ENCODE data around the gene JARID2. TPM values are rescaled to one million over a fixed set of nuclear protein-coding genes. Genes with fewer than 3 reads are reported as not detected.

The JARID2 gene
- polyA plus RNA-seq, 1 experiment: 6.1 TPM

- H3K27me3 ChIP-seq (ENCODE audit: control insufficient read depth, insufficient read depth, low read length): no peaks in the 10 kb centered on the region
- DNase-seq (ENCODE audit: low read depth): no peak
- ChIA-PET POLR2A (no interaction called here), CTCF (interaction anchor here (1.2 kb wide), 1 partner anchor 9 kb away, joined by 3 read pairs; no protein-coding TSS in a partner anchor)
- H3K36me3 ChIP-seq (ENCODE audit: control insufficient read depth, insufficient read depth, low read length): peaks cover 6% of the 10 kb centered on the region; the same call in 1 of the 2 replicates
- no peak overlapping the region for H3K4me3 ChIP-seq (ENCODE audit: low read depth, low read length)
- no peak for TF ChIP-seq CTCF (IDR thresholded peaks at IDR 0.05; ENCODE audit: insufficient read depth, low read depth, low read length)
Measured at GRCh38 chr6:15473174-15473573, 227.3 kb downstream of the JARID2 start.

GRCh38 chr6:15473741-15474161 is 227.9 kb downstream of the JARID2 start:
- peak; percentile 68 for DNase-seq (ENCODE audit: low read depth)
- CTCF ChIA-PET: interaction anchor here (1.2 kb wide), 1 partner anchor 9 kb away, joined by 3 read pairs; no protein-coding TSS in a partner anchor
- H3K27me3 ChIP-seq (ENCODE audit: control insufficient read depth, insufficient read depth, low read length): no peaks in the 10 kb centered on the region

GRCh38 chr6:15474196-15474595 is 228.3 kb downstream of the JARID2 start:
- H3K36me3 ChIP-seq (ENCODE audit: control insufficient read depth, insufficient read depth, low read length): 0 out of 2 replicates have a peak, but pooled peaks cover 3% of the 10 kb centered on the region
- H3K4me3 ChIP-seq (ENCODE audit: low read depth, low read length): no peak overlapping the region
- ChIA-PET POLR2A (interaction anchor here (0.5 to 0.6 kb wide), 3 partner anchors 134 to 954 kb away, joined by 3 to 6 read pairs (median 6); no protein-coding TSS in a partner anchor), CTCF (interaction anchor here (1.2 kb wide), 1 partner anchor 10 kb away, joined by 3 read pairs; no protein-coding TSS in a partner anchor)
- TF ChIP-seq CTCF (IDR thresholded peaks at IDR 0.05; ENCODE audit: insufficient read depth, low read depth, low read length): no peak
- H3K27me3 ChIP-seq (ENCODE audit: control insufficient read depth, insufficient read depth, low read length): no peaks in the 10 kb centered on the region
- DNase-seq (ENCODE audit: low read depth): no peak

More at GRCh38 chr6:15473741-15474161, 227.9 kb downstream of the JARID2 start:
- TF ChIP-seq CTCF (IDR thresholded peaks at IDR 0.05; ENCODE audit: insufficient read depth, low read depth, low read length): no peak
- POLR2A ChIA-PET: interaction anchor here (0.5 kb wide), 1 partner anchor 918 kb away, joined by 6 read pairs; no protein-coding TSS in a partner anchor
- Histone ChIP-seq H3K4me3 (ENCODE audit: low read depth, low read length) (no peak overlapping the region), H3K36me3 (ENCODE audit: control insufficient read depth, insufficient read depth, low read length) (peaks cover 3% of the 10 kb centered on the region; the same call in 1 of the 2 replicates)

GRCh38 chr6:15475261-15475660 is 229.4 kb downstream of the JARID2 start:
- no peak for TF ChIP-seq CTCF (IDR thresholded peaks at IDR 0.05; ENCODE audit: insufficient read depth, low read depth, low read length)
- ChIA-PET POLR2A (no interaction called here), CTCF (no interaction called here)
- Histone ChIP-seq H3K27me3 (ENCODE audit: control insufficient read depth, insufficient read depth, low read length) (no peaks in the 10 kb centered on the region), H3K4me3 (ENCODE audit: low read depth, low read length) (no peak overlapping the region), H3K36me3 (ENCODE audit: control insufficient read depth, insufficient read depth, low read length) (0 out of 2 replicates have a peak, but pooled peaks cover 3% of the 10 kb centered on the region)
- DNase-seq (ENCODE audit: low read depth): no peak

GRCh38 chr6:15475872-15476271 is 230.0 kb downstream of the JARID2 start:
- CTCF ChIA-PET: no interaction called here

More at GRCh38 chr6:15475872-15476271, 230.0 kb downstream of the JARID2 start:
- POLR2A ChIA-PET: no interaction called here
- DNase-seq (ENCODE audit: low read depth): no peak
- Histone ChIP-seq H3K4me3 (ENCODE audit: low read depth, low read length) (no peak overlapping the region), H3K27me3 (ENCODE audit: control insufficient read depth, insufficient read depth, low read length) (no peaks in the 10 kb centered on the region), H3K36me3 (ENCODE audit: control insufficient read depth, insufficient read depth, low read length) (0 out of 2 replicates have a peak, but pooled peaks cover 2% of the 10 kb centered on the region)
- no peak for TF ChIP-seq CTCF (IDR thresholded peaks at IDR 0.05; ENCODE audit: insufficient read depth, low read depth, low read length)
